Fibroblast of skin of back (primary cell): ENCODE results near the gene FCGR3A.

ENCODE experiments used
- DNase-seq: peaks from one replicate; pipeline ENCODE4 v3.0.0-alpha.2; 2013

The FCGR3A gene

DNA sequence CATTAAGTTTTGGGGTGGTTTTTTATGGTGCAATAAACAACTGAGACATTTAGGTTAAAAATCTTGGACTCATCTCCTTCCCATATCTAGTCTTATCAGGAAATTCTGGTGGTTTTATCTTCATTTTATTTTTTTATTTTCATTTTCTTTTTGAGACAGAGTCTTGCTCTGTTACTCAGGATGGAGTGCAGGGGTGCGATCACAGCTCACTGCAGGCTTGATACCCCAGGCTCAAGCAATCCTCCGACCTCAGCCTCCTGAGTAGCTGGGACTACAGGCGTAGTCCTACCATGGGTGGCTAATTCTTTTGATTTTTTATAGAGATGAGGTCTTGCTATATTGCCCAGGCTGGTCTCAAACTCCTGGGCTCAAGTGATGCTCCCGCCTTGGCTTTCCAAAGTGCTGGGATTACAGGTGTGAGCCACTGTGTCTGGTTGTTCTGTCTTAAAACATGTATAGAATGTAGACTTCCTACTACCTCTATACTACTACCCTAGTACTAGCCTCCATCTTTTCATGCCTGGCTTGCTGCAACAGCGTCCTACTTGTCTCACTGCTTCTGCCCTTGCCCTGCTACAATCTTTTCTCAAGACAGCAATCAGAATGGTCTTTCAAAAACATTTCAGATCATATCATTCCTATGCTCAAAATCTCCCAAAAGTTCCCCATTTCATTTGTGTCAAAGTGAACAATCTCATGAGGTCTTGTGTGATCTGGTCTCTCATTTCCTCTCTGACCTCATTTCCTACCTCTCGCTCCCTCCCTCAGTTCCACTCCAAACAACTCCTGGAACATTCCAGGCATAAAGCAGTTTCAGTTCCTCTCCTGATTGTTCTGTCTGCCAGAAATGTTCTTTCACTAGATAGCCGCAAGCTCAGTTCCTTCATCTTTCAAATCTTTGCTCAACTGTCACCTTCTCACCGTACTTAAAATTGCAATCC lies 50.2 kb downstream of the FCGR3A start:
- DNase-seq, result no peak

- DNase-seq, result no peak
These were observed 51.0 kb downstream of the FCGR3A start for GRCh38 chr1:161498646-161499045.

DNA sequence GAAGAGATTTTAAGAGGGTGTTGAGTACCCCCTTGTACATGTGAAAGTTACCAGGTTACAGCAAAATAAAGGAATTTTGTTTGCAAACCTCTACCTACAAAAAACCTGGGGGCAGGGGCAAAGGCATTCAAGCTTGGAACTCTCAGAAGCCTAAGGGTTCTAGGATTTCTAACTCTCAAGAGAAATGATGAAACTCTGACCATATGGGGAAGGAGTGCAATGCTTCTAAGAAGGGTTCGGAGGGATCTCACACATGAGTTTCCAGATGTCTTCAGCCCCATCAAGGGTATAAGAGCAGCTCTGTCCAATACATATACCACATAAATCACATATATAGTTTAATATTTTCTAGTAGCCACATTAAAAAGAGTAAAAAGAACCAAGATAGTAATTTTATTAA lies 51.7 kb downstream of the FCGR3A start:
- DNase-seq, result no peak

DNA sequence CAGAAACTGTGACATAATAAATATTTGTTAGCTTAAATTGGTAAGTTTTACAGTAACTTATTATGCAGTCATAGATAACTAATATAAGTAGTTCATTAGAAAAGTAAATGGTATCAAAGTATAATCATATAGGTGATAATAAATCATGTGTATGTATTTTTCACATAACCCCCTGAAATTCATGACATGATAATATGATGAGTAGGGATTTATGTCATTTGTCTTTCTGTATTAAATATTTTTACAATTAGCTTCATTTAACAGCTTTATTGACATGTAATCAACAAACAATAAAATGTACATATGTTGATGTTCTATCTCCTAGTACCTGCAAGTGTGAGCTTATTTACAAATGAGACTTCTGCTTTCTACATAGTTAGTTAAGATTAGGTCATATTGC lies 54.1 kb downstream of the FCGR3A start:
- DNase-seq, result no peak

- no peak for DNase-seq
These were observed 55.4 kb downstream of the FCGR3A start for GRCh38 chr1:161494091-161494735.

DNA sequence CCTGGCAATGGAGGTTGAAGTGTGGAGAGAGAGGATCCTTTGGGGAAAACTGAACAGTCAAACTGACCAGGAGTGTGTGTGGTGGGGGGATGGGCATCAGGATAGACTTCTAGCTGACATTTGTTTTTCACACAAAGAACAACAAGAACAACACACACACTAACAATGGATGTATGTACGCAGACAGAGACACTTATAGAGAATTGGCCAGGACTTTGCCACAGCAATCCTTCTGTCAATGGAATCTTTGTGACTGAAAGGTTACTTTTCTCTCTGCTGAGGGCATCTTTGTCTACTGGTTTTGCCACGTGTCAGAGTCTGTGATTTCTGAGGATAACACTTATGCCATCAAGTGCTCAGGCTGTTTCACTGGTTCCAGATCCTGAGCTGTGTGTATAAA lies 56.8 kb downstream of the FCGR3A start:
- DNase-seq, result no peak
